Measurements from ENCODE around the gene SUN1.

The SUN1 gene

GRCh38 chr7:886626-887487 is 54.6 kb downstream of the SUN1 start:
- TF ChIP-seq CTCF (IDR thresholded peaks at IDR 0.05; ENCODE audit: insufficient read depth, low read length, missing control alignments), result no peak
- no peak for DNase-seq (ENCODE audit: low read depth, low spot score)
- ChIA-PET CTCF (interaction anchor here (0.6 to 1.3 kb wide), 2 partner anchors 179 to 566 kb away, joined by 3 read pairs; no protein-coding TSS in a partner anchor), POLR2A (interaction anchor here (0.5 to 1.0 kb wide), 2 partner anchors 11 to 52 kb away, joined by 3 read pairs; partner anchors contain the start of gene GET4)
- no peak overlapping the region for H3K4me3 ChIP-seq (ENCODE audit: low read depth, low read length)

GRCh38 chr7:887488-887820 is 55.2 kb downstream of the SUN1 start:
- no peak for TF ChIP-seq CTCF (IDR thresholded peaks at IDR 0.05; ENCODE audit: insufficient read depth, low read length, missing control alignments)
- CTCF ChIA-PET, result interaction anchor here (1.3 kb wide), 1 partner anchor 178 kb away, joined by 3 read pairs; no protein-coding TSS in a partner anchor
- POLR2A ChIA-PET, result interaction anchor here (0.5 to 1.0 kb wide), 2 partner anchors 11 to 52 kb away, joined by 3 read pairs; partner anchors contain the start of gene GET4
- no peak overlapping the region for H3K4me3 ChIP-seq (ENCODE audit: low read depth, low read length)
- no peak for DNase-seq (ENCODE audit: low read depth, low spot score)

DNA sequence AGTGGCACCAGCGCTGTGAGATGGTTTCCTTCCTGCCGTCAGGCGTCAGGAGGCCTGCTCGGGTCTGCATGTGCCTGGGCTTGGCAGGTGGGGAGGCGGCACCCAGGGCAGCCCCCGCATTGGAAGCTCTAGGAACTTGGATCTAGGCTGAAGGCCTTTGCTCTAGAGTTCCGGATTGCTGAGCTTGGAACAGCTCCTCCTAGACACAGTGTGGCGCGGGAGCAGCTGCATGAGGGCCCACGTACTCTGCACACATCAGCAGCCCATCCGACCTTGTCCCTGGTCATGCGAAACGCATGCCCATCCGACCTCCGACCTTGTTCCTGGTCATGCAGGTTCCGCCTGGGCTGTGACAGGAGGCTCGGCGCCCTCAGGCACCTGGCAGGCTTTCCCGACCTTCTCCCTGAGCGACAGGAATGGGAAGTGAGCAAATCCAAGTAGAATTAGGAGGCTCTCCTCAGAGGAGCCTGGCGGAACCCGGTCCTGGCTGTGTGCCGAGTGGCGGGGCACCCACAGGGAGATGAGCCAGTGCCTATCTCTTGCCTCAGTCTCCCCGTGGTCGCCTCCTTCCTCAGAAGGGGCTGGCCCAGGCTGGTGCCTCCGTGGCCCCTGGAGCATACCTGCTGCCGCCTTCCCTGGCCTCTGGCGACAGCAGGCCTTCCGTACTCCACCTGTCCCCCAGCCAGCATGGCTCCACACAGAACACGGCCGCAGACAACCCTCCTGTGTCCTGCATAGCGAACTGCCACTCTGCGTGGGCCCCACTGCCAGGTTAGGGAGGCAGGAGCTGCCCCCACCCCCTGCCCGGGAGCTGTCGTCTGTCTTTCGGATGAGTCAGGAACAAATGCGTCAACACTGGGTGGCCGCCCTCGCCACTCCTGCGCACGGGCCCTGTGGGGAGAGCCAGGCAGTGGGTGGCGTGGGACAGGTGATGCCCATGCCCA is 56.1 kb downstream of the SUN1 start:
- POLR2A ChIA-PET, result no interaction called here

GRCh38 chr7:889025-889390 is 56.7 kb downstream of the SUN1 start:
- ChIA-PET CTCF (no interaction called here), POLR2A (no interaction called here)
- H3K4me3 ChIP-seq (ENCODE audit: low read depth, low read length), result no peak overlapping the region
- no peak for TF ChIP-seq CTCF (IDR thresholded peaks at IDR 0.05; ENCODE audit: insufficient read depth, low read length, missing control alignments)
- no peak for DNase-seq (ENCODE audit: low read depth, low spot score)

More for the DNA sequence above, 56.1 kb downstream of the SUN1 start:
- TF ChIP-seq CTCF (IDR thresholded peaks at IDR 0.05; ENCODE audit: insufficient read depth, low read length, missing control alignments), result no peak
- DNase-seq (ENCODE audit: low read depth, low spot score), result no peak
- CTCF ChIA-PET, result no interaction called here
- no peak overlapping the region for H3K4me3 ChIP-seq (ENCODE audit: low read depth, low read length)

DNA sequence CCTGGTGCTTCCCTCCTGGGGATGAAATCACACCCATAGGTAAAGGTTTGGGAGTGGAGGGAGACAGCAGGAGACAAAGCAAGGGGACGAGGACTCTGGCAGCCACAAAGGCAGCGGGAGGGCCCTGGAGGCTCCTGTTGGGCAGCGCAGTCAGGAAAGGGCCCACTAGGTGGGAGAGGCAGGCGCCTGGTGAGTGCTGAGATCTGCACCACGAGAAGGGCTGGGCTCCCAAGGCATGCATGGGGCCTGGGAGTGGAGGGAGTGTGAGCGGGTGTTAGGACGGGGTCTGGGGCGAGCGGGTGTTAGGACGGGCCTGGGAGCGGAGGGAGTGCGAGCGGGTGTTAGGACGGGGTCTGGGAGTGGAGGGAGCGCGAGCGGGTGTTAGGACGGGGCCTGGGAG is 57.1 kb downstream of the SUN1 start:
- H3K4me3 ChIP-seq (ENCODE audit: low read depth, low read length), result no peak overlapping the region
- no peak for DNase-seq (ENCODE audit: low read depth, low spot score)
- no peak for TF ChIP-seq CTCF (IDR thresholded peaks at IDR 0.05; ENCODE audit: insufficient read depth, low read length, missing control alignments)
- ChIA-PET CTCF (no interaction called here), POLR2A (no interaction called here)

DNA sequence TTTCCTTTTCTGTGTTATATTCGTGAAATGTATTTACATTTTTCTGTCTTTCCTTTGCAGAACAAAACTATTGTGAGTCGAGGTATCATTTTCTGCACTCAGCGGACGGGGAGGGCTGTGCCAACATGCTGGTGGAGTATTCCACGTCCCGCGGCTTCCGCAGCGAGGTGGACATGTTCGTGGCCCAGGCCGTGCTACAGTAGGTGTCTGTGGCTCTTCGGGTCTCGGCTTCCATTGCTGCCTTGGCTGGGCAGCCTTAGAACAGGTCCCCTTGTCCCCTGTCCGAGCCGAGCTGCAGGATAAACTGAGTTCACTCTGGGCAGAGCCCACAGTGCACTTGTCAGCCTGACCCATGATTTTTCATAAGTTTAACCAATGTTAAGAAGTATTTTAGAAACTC is 58.6 kb downstream of the SUN1 start:
- TF ChIP-seq CTCF (IDR thresholded peaks at IDR 0.05; ENCODE audit: insufficient read depth, low read length, missing control alignments), result no peak
- H3K4me3 ChIP-seq (ENCODE audit: low read depth, low read length), result no peak overlapping the region
- no peak for DNase-seq (ENCODE audit: low read depth, low spot score)
- ChIA-PET POLR2A (no interaction called here), CTCF (no interaction called here)

Measured in AG04449 (cell line).